ENCODE results near the gene PIP5K1B.

GRCh38 chr9:68711932-68712331 is 6.9 kb downstream of the PIP5K1B start:
- TF ChIP-seq CTCF (IDR thresholded peaks at IDR 0.05; ENCODE audit: low read length) (no peak), EZH2 (optimal IDR thresholded peaks at IDR 0.05; ENCODE audit: low read depth, low read length) (no peak)

All from MM.1S (cell line).